DMS 273 (cell line): ENCODE results near the gene CDH12.

Experiments used
- DNase-seq: peaks from one replicate; lab custom pipeline; 2025; ENCODE audit not compliant: unreplicated experiment; lab: John Stamatoyannopoulos, UW

CDH12 gene

GRCh38 chr5:21783074-21783679 is 1070.0 kb downstream of the CDH12 start:
- peak; percentile 6 for DNase-seq

GRCh38 chr5:21776466-21776865 is 1076.7 kb downstream of the CDH12 start:
- peak; percentile 71 for DNase-seq

GRCh38 chr5:21774801-21775200 is 1078.3 kb downstream of the CDH12 start:
- DNase-seq = peak; percentile 66

- DNase-seq = no peak
Observed at GRCh38 chr5:21774281-21774680, 1078.9 kb downstream of the CDH12 start.

- no peak for DNase-seq
Observed at GRCh38 chr5:21773456-21773855, 1079.7 kb downstream of the CDH12 start.

GRCh38 chr5:21765406-21765805 is 1087.7 kb downstream of the CDH12 start:
- no peak for DNase-seq

GRCh38 chr5:21739096-21739495 is 1114.0 kb downstream of the CDH12 start:
- no peak for DNase-seq

GRCh38 chr5:21723500-21723899 is 1129.6 kb downstream of the CDH12 start:
- DNase-seq = no peak

GRCh38 chr5:21711866-21712758 is 1141.0 kb downstream of the CDH12 start:
- DNase-seq = peak; percentile 15

GRCh38 chr5:21709770-21710169 is 1143.4 kb downstream of the CDH12 start:
- DNase-seq = no peak

GRCh38 chr5:21704974-21705668 is 1148.0 kb downstream of the CDH12 start:
- no peak for DNase-seq

- no peak for DNase-seq
Observed at GRCh38 chr5:21701317-21701716, 1151.8 kb downstream of the CDH12 start.
